H1 (cell line): ENCODE measurements around the gene PTK6. TPM values are rescaled to one million over a fixed set of nuclear protein-coding genes. Genes with fewer than 3 reads are reported as not detected.

ENCODE experiments used
- CBX8 ChIP-seq: fragments of 300-800, 300-1000 bp; sonication (generic); IDR thresholded peaks from 2 replicates; pipeline ENCODE4 v1.7.1; 2016; ENCODE audit warnings: low read depth, low read length, borderline replicate concordance
- CREB1 ChIP-seq: IDR thresholded peaks from 2 replicates; pipeline ENCODE4 v1.6.1; 2012; ENCODE audit warnings: inconsistent platforms
- GABPA ChIP-seq: IDR thresholded peaks from 2 replicates; pipeline ENCODE4 v1.6.1; 2011; ENCODE audit warnings: mild to moderate bottlenecking, low read length, moderate library complexity, borderline replicate concordance; ENCODE audit not compliant: insufficient read depth
- NANOG ChIP-seq: IDR thresholded peaks from 2 replicates; pipeline ENCODE4 v1.6.1; 2011; ENCODE audit warnings: low read length, low read depth, mild to moderate bottlenecking, inconsistent platforms; ENCODE audit not compliant: insufficient read depth, poor library complexity, severe bottlenecking
- YY1 ChIP-seq: IDR thresholded peaks from 2 replicates; pipeline ENCODE4 v1.6.1; 2011; ENCODE audit warnings: low read depth, mild to moderate bottlenecking, low read length
- polyA plus RNA-seq, 7 experiments: library from polyadenylated mRNA; depleted of rRNA in 3 of 7; stranded (reverse) in 5 of 7; unstranded in 2 of 7; fragments of >200 nt in 5 of 7; fragments of 200-250 nt in 2 of 7; gene quantifications; 1 replicate in 5 of 7; 2 replicates in 1 of 7; 4 replicates in 1 of 7; pipeline versions ENCODE4 v1.2.1 to v1.2.3, GENCODE V29; 2011 to 2013; ENCODE audit warnings: missing spikeins in 2 of 7, mixed read lengths in 2 of 7
- total RNA-seq: library from RNA; stranded (reverse); fragmentation: NEBNext Ultra II Directional; extraction: Animal tissue kit (Norgen Biotek cat#: 25700); gene quantifications from 2 replicates; pipeline ENCODE4 v1.2.1, GENCODE V29; 2021
- TF ChIP-seq, protein P1 (sequence below): fragments of 300-600 bp; sonication (generic); IDR thresholded peaks from 2 replicates; pipeline ENCODE4 v1.7.1; 2012; ENCODE audit warnings: low read length, moderate library complexity, mild to moderate bottlenecking, inconsistent platforms; ENCODE audit not compliant: insufficient replicate concordance

The PTK6 gene
- total and polyA plus RNA-seq, 2 of the 8 experiments (the other 6 are each of a cell fraction or from before 2014, with no cell fraction given): 0.12 to 0.19 TPM

DNA sequence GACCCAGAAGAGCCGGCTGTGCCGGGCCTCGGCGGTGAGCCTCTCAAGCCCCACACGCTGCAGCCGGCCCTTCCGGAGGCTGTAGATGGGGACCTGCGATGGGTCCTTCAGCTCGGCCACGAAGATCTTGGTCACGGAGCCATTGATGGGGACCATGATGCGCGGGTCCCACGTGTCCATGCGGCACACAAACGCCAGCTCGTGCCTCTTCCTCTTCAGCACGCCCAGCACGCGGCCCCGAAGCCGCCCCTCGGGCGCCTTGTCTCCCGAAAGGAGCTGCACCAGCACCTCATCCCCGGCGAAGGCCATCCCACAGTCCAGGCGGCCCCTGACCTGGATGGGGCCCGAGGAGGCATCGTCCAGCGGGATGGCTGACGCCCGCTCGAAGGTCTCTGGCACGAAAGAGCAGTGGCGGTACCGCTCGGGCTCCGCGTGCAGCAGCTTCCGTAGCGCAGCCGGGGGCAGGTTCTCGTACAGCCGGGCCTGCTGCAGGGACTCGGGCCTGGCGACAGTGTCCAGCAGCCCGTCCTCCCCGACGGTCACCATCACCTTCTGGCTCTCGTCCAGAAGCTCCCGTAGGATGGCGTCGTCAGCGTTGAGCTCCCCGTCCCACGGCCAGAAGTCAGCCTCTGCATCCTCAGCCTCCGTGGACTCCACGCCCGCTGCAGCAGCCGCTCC lies 28.0 kb upstream of the PTK6 start (continued):
- TF ChIP-seq, protein P1, sequence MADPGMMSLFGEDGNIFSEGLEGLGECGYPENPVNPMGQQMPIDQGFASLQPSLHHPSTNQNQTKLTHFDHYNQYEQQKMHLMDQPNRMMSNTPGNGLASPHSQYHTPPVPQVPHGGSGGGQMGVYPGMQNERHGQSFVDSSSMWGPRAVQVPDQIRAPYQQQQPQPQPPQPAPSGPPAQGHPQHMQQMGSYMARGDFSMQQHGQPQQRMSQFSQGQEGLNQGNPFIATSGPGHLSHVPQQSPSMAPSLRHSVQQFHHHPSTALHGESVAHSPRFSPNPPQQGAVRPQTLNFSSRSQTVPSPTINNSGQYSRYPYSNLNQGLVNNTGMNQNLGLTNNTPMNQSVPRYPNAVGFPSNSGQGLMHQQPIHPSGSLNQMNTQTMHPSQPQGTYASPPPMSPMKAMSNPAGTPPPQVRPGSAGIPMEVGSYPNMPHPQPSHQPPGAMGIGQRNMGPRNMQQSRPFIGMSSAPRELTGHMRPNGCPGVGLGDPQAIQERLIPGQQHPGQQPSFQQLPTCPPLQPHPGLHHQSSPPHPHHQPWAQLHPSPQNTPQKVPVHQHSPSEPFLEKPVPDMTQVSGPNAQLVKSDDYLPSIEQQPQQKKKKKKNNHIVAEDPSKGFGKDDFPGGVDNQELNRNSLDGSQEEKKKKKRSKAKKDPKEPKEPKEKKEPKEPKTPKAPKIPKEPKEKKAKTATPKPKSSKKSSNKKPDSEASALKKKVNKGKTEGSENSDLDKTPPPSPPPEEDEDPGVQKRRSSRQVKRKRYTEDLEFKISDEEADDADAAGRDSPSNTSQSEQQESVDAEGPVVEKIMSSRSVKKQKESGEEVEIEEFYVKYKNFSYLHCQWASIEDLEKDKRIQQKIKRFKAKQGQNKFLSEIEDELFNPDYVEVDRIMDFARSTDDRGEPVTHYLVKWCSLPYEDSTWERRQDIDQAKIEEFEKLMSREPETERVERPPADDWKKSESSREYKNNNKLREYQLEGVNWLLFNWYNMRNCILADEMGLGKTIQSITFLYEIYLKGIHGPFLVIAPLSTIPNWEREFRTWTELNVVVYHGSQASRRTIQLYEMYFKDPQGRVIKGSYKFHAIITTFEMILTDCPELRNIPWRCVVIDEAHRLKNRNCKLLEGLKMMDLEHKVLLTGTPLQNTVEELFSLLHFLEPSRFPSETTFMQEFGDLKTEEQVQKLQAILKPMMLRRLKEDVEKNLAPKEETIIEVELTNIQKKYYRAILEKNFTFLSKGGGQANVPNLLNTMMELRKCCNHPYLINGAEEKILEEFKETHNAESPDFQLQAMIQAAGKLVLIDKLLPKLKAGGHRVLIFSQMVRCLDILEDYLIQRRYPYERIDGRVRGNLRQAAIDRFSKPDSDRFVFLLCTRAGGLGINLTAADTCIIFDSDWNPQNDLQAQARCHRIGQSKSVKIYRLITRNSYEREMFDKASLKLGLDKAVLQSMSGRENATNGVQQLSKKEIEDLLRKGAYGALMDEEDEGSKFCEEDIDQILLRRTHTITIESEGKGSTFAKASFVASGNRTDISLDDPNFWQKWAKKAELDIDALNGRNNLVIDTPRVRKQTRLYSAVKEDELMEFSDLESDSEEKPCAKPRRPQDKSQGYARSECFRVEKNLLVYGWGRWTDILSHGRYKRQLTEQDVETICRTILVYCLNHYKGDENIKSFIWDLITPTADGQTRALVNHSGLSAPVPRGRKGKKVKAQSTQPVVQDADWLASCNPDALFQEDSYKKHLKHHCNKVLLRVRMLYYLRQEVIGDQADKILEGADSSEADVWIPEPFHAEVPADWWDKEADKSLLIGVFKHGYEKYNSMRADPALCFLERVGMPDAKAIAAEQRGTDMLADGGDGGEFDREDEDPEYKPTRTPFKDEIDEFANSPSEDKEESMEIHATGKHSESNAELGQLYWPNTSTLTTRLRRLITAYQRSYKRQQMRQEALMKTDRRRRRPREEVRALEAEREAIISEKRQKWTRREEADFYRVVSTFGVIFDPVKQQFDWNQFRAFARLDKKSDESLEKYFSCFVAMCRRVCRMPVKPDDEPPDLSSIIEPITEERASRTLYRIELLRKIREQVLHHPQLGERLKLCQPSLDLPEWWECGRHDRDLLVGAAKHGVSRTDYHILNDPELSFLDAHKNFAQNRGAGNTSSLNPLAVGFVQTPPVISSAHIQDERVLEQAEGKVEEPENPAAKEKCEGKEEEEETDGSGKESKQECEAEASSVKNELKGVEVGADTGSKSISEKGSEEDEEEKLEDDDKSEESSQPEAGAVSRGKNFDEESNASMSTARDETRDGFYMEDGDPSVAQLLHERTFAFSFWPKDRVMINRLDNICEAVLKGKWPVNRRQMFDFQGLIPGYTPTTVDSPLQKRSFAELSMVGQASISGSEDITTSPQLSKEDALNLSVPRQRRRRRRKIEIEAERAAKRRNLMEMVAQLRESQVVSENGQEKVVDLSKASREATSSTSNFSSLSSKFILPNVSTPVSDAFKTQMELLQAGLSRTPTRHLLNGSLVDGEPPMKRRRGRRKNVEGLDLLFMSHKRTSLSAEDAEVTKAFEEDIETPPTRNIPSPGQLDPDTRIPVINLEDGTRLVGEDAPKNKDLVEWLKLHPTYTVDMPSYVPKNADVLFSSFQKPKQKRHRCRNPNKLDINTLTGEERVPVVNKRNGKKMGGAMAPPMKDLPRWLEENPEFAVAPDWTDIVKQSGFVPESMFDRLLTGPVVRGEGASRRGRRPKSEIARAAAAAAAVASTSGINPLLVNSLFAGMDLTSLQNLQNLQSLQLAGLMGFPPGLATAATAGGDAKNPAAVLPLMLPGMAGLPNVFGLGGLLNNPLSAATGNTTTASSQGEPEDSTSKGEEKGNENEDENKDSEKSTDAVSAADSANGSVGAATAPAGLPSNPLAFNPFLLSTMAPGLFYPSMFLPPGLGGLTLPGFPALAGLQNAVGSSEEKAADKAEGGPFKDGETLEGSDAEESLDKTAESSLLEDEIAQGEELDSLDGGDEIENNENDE: no peak
- TF ChIP-seq NANOG: no peak
- TF ChIP-seq YY1: no peak
- TF ChIP-seq CREB1: no peak
- TF ChIP-seq CBX8: no peak
- TF ChIP-seq GABPA: no peak
